Neural crest cell (in vitro differentiated cells): ENCODE measurements around the gene CYSRT1. TPM values are rescaled to one million over a fixed set of nuclear protein-coding genes. Genes with fewer than 3 reads are reported as not detected.
A peak's percentile ranks its signal among the peaks of the same experiment; 100 is the strongest.

ENCODE experiments used
- DNase-seq: peaks from one replicate; pipeline ENCODE4 v3.0.0; 2021; ENCODE audit warnings: low read depth, mixed read lengths, low spot score
- H3K27ac Mint-ChIP-seq: one replicate; pipeline ENCODE4 v1.8.0; 2021; ENCODE audit warnings: mild to moderate bottlenecking, mixed read lengths; ENCODE audit not compliant: unreplicated experiment
- H3K27me3 Mint-ChIP-seq: 2 replicates; pipeline ENCODE4 v1.8.0; 2021; ENCODE audit warnings: low read depth, mild to moderate bottlenecking, mixed read lengths
- H3K36me3 Mint-ChIP-seq: 2 replicates; pipeline ENCODE4 v1.8.0; 2021; ENCODE audit warnings: low read depth, mild to moderate bottlenecking, mixed read lengths
- H3K4me1 Mint-ChIP-seq: 2 replicates; pipeline ENCODE4 v1.8.0; 2021; ENCODE audit warnings: mixed read lengths
- H3K4me3 Mint-ChIP-seq: one replicate; pipeline ENCODE4 v1.8.0; 2021; ENCODE audit warnings: mild to moderate bottlenecking, mixed read lengths
- H3K9me3 Mint-ChIP-seq: 2 replicates; pipeline ENCODE4 v1.8.0; 2021; ENCODE audit warnings: mixed read lengths
- CTCF ChIP-seq: fragments of 200-600 bp; sonication (generic); conservative IDR thresholded peaks from 2 replicates; pipeline ENCODE4 v1.5.0; 2021; ENCODE audit warnings: antibody characterized with exemption, mild to moderate bottlenecking
- total RNA-seq: library from RNA; stranded (reverse); gene quantifications from 2 replicates; pipeline ENCODE4 v1.2.1, GENCODE V29; 2021

Gene CYSRT1
- total RNA-seq, 1 donor from 2014 or later, result 1.2 TPM

- Mint-ChIP-seq H3K4me3 (peak overlapping the region; percentile 34), H3K27me3 (no peaks in the 10 kb centered on the region), H3K36me3 (no peaks in the 10 kb centered on the region), H3K27ac (no peak overlapping the region), H3K9me3 (no peaks in the 10 kb centered on the region), H3K4me1 (peaks cover 15% of the 10 kb centered on the region)
- DNase-seq, result no peak
- no peak for TF ChIP-seq CTCF
These were observed 40.9 kb upstream of the CYSRT1 start for GRCh38 chr9:137183980-137184595.

DNA sequence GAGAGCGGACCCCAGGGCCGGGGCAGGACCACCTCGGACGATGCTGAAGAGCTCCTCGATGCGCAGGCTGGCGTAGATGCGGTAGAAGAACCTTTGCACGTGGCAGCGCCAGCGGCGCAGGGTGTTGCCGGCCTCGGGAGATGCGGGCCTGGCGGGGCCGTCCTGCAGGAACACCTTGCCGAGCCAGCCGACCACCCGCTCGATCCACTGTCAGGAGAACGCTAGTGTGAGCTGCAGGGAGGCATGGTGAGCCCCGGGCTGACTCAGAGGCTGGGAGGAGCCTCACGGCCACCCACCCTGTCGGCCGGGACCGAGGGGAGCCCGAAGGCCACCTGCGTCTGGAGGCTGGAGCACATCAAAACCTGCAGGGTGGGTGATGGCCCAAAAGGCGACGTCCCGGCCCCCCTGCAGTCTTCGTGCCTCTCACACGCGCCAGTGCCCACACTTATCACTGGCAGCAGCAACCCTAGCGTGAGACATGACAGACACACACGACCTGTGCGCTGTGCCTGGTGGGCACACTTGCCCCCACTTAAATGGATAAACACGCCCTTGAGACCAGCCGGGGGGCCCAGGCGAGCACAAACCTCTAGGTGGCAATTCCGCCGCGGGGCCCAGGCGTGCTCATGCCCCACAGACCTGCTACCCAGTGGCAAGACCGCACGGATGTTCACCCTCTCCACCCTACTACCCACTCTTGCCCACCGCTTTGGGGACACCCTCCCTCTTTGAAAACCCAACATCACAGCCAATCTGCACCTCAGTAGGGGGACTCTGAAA, 39.9 kb upstream of the CYSRT1 start:
- Mint-ChIP-seq H3K9me3 (no peaks in the 10 kb centered on the region), H3K27ac (no peak overlapping the region), H3K27me3 (no peaks in the 10 kb centered on the region), H3K4me1 (peaks cover 21% of the 10 kb centered on the region), H3K4me3 (peak overlapping the region; percentile 27), H3K36me3 (no peaks in the 10 kb centered on the region)
- no peak for TF ChIP-seq CTCF
- DNase-seq, result no peak

DNA sequence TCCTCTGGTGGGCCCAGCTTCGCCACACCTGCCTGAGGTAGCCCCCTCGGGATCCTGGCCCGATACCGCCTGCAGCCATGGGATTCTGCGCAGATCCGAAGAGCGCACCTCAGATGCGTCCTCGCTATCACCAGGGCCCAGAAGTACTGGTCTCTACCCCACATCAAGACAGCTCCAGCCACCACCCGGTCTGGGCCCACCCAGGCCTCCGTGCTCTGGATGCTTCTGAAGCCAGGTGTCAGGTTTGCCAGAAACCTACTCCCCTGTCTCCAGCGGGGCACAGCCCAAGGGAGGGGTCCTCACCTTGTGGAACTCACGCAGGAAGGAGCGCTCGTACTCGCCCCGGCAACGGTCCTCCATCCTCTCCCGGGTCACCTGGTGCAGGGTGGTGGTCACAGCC, 39.1 kb upstream of the CYSRT1 start:
- no peaks in the 10 kb centered on the region for H3K36me3 Mint-ChIP-seq
- TF ChIP-seq CTCF, result no peak
- H3K4me1 Mint-ChIP-seq, result peaks cover 21% of the 10 kb centered on the region
- no peak for DNase-seq
- no peaks in the 10 kb centered on the region for H3K9me3 Mint-ChIP-seq
- peak overlapping the region; percentile 90 for H3K4me3 Mint-ChIP-seq
- no peak overlapping the region for H3K27ac Mint-ChIP-seq
- H3K27me3 Mint-ChIP-seq, result no peaks in the 10 kb centered on the region

DNA sequence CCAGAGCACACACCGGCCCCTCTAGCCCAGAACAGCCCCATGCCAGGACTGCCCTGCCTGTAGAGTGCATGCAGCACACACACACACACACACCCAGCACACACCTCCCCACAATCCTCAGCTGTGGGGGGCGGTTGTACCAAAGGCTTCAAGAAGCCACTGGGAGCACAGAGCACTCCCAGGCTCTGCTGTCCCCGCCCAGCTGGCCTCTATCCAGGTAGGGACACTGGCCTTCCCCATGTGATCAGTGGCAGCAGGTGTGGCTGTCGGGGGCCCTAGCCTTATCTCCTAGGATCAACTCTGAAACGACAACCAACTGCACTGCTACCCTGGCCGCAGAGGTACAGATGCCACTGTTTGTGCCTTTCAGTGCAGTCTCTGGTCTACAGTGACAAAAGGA, 38.6 kb upstream of the CYSRT1 start:
- Mint-ChIP-seq H3K27ac (no peak overlapping the region), H3K4me1 (peaks cover 21% of the 10 kb centered on the region), H3K4me3 (peak overlapping the region; percentile 90), H3K36me3 (no peaks in the 10 kb centered on the region), H3K9me3 (no peaks in the 10 kb centered on the region), H3K27me3 (no peaks in the 10 kb centered on the region)
- DNase-seq, result no peak
- no peak for TF ChIP-seq CTCF

- H3K9me3 Mint-ChIP-seq, result no peaks in the 10 kb centered on the region
- H3K4me3 Mint-ChIP-seq, result peak overlapping the region; percentile 90
- H3K27me3 Mint-ChIP-seq, result no peaks in the 10 kb centered on the region
- no peaks in the 10 kb centered on the region for H3K36me3 Mint-ChIP-seq
- H3K27ac Mint-ChIP-seq, result no peak overlapping the region
- no peak for DNase-seq
- peaks cover 21% of the 10 kb centered on the region for H3K4me1 Mint-ChIP-seq
- no peak for TF ChIP-seq CTCF
These were observed 37.6 kb upstream of the CYSRT1 start for GRCh38 chr9:137187386-137187785.
